ENCODE data around the gene MAX. TPM values are rescaled to one million over a fixed set of nuclear protein-coding genes. Genes with fewer than 3 reads are reported as not detected.

The MAX gene
- total RNA-seq, 2 experiments from 2014 or later, result 159 to 171 TPM

DNA sequence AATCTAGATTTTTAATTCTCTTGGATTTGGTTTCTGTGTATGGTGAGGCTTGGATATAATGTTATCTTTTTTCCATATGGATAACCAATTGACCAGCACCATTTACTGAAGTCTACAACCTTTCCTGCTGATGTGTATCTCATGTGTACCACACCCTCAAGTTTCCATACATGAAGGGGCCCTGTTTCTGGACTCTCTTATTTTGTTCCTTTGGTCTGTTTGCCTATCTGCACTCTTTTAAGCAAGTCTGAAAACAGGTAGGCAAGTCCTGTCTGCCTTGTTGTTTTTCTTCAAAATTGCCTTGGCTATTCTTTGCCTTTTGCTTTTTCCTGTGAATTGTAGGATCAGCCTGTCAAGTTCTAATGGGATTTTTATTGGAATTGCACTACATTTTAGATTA is 44.6 kb downstream of the MAX start:
- Histone ChIP-seq H3K4me1 (ENCODE audit: insufficient read depth, low read length) (no peaks in the 10 kb centered on the region), H3K27me3 (ENCODE audit: control insufficient read depth in 1 of 2, insufficient read depth in 2 of 2, low read length in 2 of 2) (no peaks in the 10 kb centered on the region), H3K4me3 (ENCODE audit: low read length) (no peak overlapping the region), H3K9me3 (ENCODE audit: control insufficient read depth in 1 of 2, insufficient read depth in 1 of 2, low read length in 2 of 2) (no peaks in the 10 kb centered on the region), H3K36me3 (ENCODE audit: insufficient read depth, low read length) (peaks cover 44% of the 10 kb centered on the region), H3K27ac (ENCODE audit: low read depth in 1 of 2, low read length in 2 of 2) (no peak overlapping the region)
- no peaks in the 10 kb centered on the region for H3K27me3 Mint-ChIP-seq
- DNase-seq (no peak), ATAC-seq (ENCODE audit: poor library complexity) (no peak)
- H3K9me3 Mint-ChIP-seq, result no peaks in the 10 kb centered on the region
- ChIA-PET POLR2A (no interaction called here), CTCF (no interaction called here)
- peaks cover 14% of the 10 kb centered on the region for H3K4me1 Mint-ChIP-seq (ENCODE audit: low read depth)
- no peak overlapping the region for H3K4me3 Mint-ChIP-seq
- peaks cover 71% of the 10 kb centered on the region for H3K36me3 Mint-ChIP-seq (ENCODE audit: low read depth)
- intact Hi-C loops (cut with DNase I, micrococcal nuclease), result no loop called here
- H3K27ac Mint-ChIP-seq, result peak overlapping the region; percentile 3
- TF ChIP-seq, protein P1, sequence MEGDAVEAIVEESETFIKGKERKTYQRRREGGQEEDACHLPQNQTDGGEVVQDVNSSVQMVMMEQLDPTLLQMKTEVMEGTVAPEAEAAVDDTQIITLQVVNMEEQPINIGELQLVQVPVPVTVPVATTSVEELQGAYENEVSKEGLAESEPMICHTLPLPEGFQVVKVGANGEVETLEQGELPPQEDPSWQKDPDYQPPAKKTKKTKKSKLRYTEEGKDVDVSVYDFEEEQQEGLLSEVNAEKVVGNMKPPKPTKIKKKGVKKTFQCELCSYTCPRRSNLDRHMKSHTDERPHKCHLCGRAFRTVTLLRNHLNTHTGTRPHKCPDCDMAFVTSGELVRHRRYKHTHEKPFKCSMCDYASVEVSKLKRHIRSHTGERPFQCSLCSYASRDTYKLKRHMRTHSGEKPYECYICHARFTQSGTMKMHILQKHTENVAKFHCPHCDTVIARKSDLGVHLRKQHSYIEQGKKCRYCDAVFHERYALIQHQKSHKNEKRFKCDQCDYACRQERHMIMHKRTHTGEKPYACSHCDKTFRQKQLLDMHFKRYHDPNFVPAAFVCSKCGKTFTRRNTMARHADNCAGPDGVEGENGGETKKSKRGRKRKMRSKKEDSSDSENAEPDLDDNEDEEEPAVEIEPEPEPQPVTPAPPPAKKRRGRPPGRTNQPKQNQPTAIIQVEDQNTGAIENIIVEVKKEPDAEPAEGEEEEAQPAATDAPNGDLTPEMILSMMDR (IDR thresholded peaks at IDR 0.05), result no peak

DNA sequence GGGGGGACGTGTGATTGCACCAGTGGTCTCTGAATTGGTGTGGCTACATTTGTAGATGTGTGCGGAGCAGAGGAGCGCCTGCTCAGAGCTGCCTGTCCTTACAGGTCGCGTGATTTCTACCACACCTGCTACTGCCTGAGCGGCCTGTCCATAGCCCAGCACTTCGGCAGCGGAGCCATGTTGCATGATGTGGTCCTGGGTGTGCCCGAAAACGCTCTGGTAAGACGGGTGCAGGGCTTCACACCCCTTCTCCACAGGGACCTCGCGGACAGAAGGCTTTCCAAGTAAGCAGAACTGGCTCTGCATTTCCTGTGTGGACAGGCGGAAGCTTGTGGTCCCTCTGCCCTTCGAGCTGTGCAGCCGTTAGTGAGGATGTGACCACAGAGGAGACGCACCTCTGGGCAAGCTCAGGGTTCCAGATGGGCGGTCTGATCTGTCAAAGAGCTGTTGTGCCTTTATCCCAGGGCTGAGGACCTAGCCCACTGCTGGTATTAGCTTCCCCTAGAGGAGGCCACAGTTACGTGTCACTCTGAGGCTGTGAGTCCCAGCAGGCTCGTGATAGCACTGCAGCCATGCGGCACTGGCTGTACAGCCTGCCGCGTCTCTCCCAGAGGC is 47.7 kb downstream of the MAX start:
- no peaks in the 10 kb centered on the region for H3K27me3 ChIP-seq (ENCODE audit: control insufficient read depth in 1 of 2, insufficient read depth in 2 of 2, low read length in 2 of 2)
- no peaks in the 10 kb centered on the region for H3K4me1 ChIP-seq (ENCODE audit: insufficient read depth, low read length)
- no peak for DNase-seq
- Mint-ChIP-seq H3K27me3 (no peaks in the 10 kb centered on the region), H3K9me3 (no peaks in the 10 kb centered on the region), H3K4me3 (no peak overlapping the region), H3K36me3 (ENCODE audit: low read depth) (peaks cover 56% of the 10 kb centered on the region), H3K27ac (no peak overlapping the region), H3K4me1 (ENCODE audit: low read depth) (peaks cover 14% of the 10 kb centered on the region)
- no peaks in the 10 kb centered on the region for H3K9me3 ChIP-seq (ENCODE audit: control insufficient read depth in 1 of 2, insufficient read depth in 1 of 2, low read length in 2 of 2)
- TF ChIP-seq, protein P1 (IDR thresholded peaks at IDR 0.05), result no peak
- peaks cover 25% of the 10 kb centered on the region for H3K36me3 ChIP-seq (ENCODE audit: insufficient read depth, low read length)
- ChIA-PET CTCF (no interaction called here), POLR2A (interaction anchor here (0.6 kb wide), 1 partner anchor 140 kb away, joined by 3 read pairs; no protein-coding TSS in a partner anchor)
- H3K4me3 ChIP-seq (ENCODE audit: low read length), result no peak overlapping the region
- intact Hi-C loops (cut with DNase I, micrococcal nuclease), result no loop called here
- no peak overlapping the region for H3K27ac ChIP-seq (ENCODE audit: low read depth in 1 of 2, low read length in 2 of 2)
- ATAC-seq (ENCODE audit: poor library complexity), result no peak

DNA sequence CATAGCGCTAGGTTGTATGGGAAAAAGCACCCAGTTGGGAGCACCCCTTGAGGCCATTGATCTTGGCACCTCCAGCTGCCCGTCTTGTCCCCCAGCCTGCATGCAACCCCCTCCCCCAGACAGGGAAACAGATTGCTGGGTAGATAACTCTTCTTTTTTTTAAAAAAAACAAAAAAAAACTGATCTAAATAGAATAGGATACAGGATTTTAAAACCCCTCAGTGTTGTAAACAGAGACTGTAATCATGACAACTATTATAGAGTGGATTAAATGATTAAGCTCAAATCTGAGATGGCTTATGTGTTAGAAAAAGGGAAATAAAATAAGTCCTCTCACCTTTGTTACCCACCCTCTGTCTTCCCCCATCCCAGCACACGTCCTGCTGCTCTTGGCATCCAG is 48.9 kb downstream of the MAX start:
- Histone ChIP-seq H3K27me3 (ENCODE audit: control insufficient read depth in 1 of 2, insufficient read depth in 2 of 2, low read length in 2 of 2) (no peaks in the 10 kb centered on the region), H3K4me1 (ENCODE audit: insufficient read depth, low read length) (no peaks in the 10 kb centered on the region), H3K4me3 (ENCODE audit: low read length) (no peak overlapping the region), H3K36me3 (ENCODE audit: insufficient read depth, low read length) (peaks cover 19% of the 10 kb centered on the region), H3K27ac (ENCODE audit: low read depth in 1 of 2, low read length in 2 of 2) (no peak overlapping the region), H3K9me3 (ENCODE audit: control insufficient read depth in 1 of 2, insufficient read depth in 1 of 2, low read length in 2 of 2) (no peaks in the 10 kb centered on the region)
- ATAC-seq (ENCODE audit: poor library complexity), result no peak
- H3K36me3 Mint-ChIP-seq (ENCODE audit: low read depth), result peaks cover 44% of the 10 kb centered on the region
- no peaks in the 10 kb centered on the region for H3K27me3 Mint-ChIP-seq
- H3K4me1 Mint-ChIP-seq (ENCODE audit: low read depth), result peaks cover 9% of the 10 kb centered on the region
- TF ChIP-seq, protein P1 (IDR thresholded peaks at IDR 0.05), result no peak
- intact Hi-C loops (cut with DNase I, micrococcal nuclease), result no loop called here
- no peak for DNase-seq
- ChIA-PET POLR2A (no interaction called here), CTCF (no interaction called here)
- H3K4me3 Mint-ChIP-seq, result no peak overlapping the region
- no peak overlapping the region for H3K27ac Mint-ChIP-seq
- H3K9me3 Mint-ChIP-seq, result no peaks in the 10 kb centered on the region

All from CD4-positive, alpha-beta T cell (primary cell).